Activated CD4-positive, alpha-beta T cell treated with anti-CD3 and anti-CD28 coated beads, Interleukin-2, amount 50 U/mL, for 48 hours (primary cell): Measurements from ENCODE around the gene MGAT2.
"Not testable (repeated sequence)": the region's sequence is repeated elsewhere in the genome, so short reads cannot be mapped to it uniquely, and the experiment has no call there.

Source experiments
- DNase-seq, 2 experiments: peaks; one replicate each; pipeline ENCODE4 v3.0.0-alpha.2; 2020

Gene MGAT2

DNA sequence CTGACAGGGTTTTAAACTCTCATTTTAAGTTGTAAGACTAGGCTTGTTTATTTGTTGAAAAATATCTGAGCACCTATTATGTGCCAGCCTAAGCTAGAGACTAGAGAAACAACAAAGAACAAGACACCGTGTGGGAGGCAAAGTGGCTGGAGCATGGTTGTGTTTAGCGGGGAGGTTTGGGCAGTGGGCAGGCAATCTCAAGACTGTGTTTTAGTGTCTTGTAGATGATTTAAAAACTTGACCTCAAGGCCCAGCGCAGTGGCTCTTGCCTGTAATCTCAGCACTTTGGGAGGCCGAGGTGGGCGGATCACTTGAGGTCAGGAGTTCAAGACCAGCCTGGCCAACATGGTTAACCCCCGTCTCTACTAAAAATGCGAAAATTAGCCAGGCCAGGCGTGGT is 7.9 kb upstream of the MGAT2 start:
- DNase-seq = no peak

DNA sequence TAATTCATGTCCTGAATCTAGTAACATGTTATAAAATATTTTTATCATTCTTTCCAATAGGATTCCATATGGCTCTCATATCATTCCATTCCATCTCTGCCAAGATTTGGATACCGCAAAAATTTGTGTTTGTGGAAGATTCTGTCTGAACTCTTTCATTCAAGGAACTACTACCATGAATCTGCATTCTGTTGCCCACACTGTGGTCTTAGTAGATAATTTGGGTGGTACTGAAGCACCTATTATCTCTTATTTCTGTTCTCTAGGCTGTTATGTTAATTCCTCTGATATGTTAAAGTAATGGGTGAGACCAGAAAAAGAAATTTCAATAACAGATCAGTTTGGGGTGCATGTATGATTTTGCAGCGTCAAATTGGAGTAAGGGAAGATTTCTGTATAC is 6.4 kb upstream of the MGAT2 start:
- DNase-seq = no peak

DNA sequence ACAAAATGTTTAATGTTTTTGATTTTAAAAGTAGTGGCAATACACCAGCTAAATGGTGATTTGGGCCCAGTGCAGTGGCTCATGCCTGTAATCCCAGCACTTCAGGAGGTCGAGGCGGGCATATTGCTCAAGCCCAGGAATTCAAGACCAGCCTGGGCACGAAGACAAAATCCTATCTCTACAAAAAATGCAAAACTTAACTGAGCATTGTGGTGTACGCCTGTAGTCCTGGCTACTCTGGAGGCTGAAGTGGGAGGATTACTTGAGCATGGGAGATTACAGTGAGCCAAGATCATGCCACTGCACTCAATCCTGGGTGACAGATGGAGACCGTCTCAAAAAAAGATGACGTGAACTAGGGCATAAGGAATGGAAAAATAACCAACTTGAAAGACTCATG is 4.8 kb upstream of the MGAT2 start:
- no peak for DNase-seq

DNA sequence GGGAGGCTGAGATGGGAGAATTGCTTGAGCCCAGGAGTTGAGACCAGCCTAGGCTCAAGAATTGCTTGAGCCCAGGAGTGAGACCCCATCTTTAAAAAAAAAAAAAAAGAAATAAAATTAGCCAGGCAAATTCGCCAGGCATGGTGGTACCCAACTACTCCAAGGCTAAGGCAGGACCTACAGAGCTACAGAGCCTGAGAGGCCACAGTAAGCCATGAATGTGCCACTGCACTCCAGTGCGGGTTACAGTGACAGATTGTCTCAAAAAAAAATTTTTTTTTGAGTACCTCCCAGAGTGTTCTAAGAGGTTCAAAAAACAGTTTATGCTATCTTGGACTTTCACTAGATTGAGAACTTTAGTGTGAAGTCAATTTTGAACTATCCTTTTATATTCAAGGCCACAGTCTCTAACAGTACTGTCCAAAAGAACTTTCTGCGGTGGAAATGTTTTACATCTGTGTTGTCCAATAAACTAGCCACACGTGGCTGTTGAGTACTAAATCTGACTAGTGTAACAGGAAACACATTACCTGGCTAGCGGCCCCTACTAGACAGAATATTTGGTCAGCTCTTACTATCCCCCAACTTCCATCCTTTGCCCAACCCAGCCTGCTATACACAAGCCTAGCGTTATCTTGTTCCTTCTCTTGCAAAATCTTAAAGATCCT is 2.6 kb upstream of the MGAT2 start:
- no peak for DNase-seq

- not testable (repeated sequence) for DNase-seq
Measured at GRCh38 chr14:49619273-49619672, 1.3 kb upstream of the MGAT2 start.

DNA sequence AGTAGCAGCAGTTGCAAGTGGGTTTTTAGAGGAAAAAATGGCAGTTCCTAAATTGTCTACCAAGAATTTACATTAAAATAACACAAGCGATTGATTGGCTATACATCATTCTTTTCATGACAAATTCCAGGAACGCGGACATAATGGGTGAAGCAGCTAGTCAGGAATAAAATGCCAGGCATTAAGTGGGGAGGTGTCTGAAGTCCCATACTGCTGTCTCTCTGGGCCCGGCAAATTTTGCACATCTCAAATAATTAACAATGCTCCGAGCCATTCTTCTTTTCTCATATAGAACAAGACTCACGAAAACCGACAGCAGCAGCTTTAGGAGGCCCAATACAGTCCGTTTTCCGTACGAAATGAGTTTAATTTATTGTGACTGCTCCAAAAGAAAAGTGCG is 869 bp upstream of the MGAT2 start:
- no peak for DNase-seq

- DNase-seq = peak; percentile 59 to 73
Measured at GRCh38 chr14:49621114-49621881, 699 bp downstream of the MGAT2 start.

DNA sequence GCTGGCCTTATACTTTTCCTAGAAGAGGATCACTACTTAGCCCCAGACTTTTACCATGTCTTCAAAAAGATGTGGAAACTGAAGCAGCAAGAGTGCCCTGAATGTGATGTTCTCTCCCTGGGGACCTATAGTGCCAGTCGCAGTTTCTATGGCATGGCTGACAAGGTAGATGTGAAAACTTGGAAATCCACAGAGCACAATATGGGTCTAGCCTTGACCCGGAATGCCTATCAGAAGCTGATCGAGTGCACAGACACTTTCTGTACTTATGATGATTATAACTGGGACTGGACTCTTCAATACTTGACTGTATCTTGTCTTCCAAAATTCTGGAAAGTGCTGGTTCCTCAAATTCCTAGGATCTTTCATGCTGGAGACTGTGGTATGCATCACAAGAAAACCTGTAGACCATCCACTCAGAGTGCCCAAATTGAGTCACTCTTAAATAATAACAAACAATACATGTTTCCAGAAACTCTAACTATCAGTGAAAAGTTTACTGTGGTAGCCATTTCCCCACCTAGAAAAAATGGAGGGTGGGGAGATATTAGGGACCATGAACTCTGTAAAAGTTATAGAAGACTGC is 1.5 kb downstream of the MGAT2 start:
- no peak for DNase-seq

DNA sequence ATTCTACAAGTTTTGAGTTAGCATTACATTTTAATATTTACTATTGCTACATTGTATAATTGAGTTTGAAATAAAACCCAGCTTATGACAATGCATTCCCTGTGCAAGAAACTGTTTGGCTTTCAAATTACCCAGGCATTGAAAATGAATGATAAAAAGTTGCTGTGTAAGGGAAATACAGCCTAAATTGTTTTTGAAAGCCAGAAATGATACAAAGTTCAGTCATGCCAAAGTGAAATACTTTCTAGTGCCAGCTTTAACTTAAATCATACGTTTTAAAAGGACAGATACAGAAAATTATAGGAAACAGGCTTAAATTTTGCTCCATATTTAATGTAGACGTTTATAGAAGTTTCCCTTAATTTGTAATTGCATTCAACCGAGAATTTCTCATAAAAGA is 2.8 kb downstream of the MGAT2 start:
- no peak for DNase-seq

- DNase-seq = no peak
Measured at GRCh38 chr14:49623941-49624839, 3.6 kb downstream of the MGAT2 start.

- peak; percentile 95 for DNase-seq
Measured at GRCh38 chr14:49633640-49634546, 13.3 kb downstream of the MGAT2 start.

- DNase-seq = peak; percentile 57 to 66
Measured at GRCh38 chr14:49634547-49635334, 14.1 kb downstream of the MGAT2 start, which contains the start of gene DNAAF2. Gene DNAAF2 (minus strand): TSS chr14:49635244. CDS start chr14:49635149, 95 bp downstream.

DNA sequence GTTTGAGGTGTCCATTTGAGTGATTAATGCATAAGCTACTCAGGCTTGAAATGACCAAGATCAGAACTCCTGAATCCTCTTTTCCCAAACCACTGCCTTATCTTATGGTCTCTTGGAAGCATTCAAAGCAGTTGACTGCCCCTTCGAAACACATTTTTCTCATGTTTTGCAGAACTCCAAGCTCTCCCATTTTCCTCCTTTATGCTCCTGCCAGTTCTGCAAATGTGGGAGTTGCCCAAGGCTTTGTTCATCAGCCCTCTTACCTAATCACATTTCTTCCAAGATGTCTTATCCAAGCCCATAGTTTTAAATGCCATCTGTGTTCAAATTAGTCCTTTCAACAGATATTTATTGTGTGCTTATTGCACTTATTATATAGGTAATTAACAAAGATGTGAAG is 16.3 kb downstream of the MGAT2 start:
- no peak for DNase-seq

- no peak for DNase-seq
Measured at GRCh38 chr14:49637534-49638078, 17.0 kb downstream of the MGAT2 start.

DNA sequence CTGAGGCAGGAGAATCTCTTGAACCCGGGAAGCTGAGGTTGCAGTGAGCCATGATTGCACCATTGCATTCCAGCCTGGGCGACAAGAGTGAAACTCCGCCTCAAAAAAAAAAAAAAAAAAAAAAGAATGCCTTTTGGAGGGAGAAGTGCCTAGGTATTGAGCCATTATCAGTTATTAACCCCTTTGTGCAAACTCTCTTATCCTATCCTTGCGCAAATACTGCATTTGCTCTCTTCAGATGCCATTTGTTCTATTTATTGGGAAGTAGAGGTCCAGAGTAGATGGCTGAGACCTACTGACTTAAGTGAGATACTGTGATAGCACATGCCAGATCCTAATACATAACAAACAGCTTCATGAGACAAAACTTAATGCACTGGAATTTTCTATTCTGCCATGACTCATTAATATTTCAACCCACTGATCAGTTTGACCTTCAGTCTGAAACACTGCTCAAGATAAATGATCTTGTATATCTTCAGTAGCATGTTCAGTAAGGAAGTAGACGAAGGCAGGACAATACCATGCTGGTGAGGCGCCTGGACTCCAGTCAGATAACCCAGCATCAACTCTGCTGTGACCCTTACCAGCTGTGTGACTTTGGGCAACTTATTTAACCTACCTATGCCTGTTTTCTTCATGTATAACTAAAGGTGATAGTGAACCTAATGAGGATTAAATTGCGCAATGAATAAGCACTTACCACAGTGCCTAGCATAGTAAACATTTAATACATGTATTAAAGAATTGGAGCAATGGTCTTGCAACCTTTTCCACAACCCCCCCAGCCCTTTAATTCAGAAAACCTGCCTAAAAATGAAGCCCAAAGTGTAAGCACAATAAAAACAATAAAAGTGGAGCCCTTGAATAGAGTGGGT is 20.2 kb downstream of the MGAT2 start:
- DNase-seq = no peak

- DNase-seq = no peak
Measured at GRCh38 chr14:49641697-49642129, 21.1 kb downstream of the MGAT2 start.

DNA sequence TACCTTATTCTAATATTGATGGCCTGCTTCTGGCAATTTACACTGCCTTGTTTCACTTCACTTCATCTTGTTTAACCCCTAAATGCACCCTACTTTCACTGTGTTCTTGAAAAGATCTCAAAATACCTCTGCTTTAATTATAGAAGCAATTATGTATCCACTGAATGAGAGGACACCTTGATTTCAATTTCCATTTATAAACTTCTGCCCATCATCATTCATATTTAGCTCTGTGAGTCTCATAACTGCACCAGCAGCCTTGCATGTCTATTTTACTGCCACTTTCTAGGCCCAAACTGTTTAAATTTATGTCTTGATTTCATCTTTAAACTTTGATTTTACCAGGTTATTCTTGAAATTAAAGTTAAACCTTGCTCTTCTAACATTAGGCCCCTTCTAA is 21.6 kb downstream of the MGAT2 start:
- DNase-seq = no peak

DNA sequence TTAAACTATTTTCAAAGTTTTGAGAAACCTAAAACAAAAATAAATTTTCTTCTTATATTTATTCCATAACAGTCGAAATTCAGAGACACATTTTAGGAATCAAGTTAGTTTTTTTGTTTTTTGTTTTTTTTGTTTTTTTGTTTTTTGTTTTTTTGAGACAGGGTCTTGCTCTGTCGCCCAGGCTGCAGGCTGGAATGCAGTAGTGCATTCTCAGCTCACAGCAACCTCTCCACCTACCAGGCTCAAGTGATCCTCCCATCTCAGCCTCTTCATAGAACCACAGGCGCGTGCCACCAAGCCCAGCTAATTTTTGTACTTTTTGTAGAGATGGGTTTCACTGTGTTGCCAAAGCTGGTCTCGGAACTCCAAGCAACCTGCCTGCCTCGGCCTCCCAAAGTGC is 32.9 kb downstream of the MGAT2 start:
- DNase-seq = no peak

DNA sequence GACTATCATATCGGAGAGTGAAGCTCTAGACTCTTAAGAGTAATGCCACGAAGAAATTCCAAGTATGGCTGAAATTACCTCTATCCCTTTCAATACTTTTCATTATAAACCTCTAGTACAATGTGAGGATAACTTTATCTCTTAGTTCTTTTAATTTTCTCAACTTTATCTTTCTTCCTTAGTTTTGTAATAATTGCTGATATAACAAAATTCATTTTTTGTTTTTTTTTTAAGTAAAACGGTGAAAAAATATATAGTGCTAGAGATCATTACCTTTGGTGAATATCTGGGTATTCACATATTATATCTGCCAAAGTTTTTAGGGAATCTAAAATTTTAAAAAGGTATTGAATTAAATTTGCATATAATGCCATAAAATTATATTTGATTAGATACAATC is 33.9 kb downstream of the MGAT2 start:
- no peak for DNase-seq

- not testable (repeated sequence) for DNase-seq
Measured at GRCh38 chr14:49657500-49657899, 36.9 kb downstream of the MGAT2 start.
